ENCODE measurements around the gene LGALSL. TPM values are rescaled to one million over a fixed set of nuclear protein-coding genes. Genes with fewer than 3 reads are reported as not detected.

LGALSL gene
- total RNA-seq, 4 donors from 2014 or later, result 3.8 to 19.6 (median 6.5) TPM

DNA sequence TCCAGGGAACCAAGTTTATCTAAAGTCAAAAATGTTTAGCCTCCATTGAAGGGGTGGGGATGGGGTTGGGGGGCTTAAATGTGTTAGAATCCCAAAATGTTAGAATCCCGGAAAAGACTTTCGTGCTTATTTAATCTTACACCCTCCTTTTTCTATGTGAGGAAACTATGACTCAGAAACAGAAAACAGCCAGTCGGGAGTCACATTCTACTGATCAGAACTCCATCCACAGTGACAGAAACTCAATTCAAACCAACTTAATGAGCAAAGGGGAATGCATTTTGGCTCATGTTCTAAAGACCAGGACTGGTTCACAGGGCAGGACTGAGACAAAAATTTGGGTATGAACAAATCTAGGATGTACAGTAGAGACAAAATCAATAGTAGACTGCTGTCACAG, 38.3 kb downstream of the LGALSL start:
- Histone ChIP-seq H3K9me3 (no peaks in the 10 kb centered on the region), H3K36me3 (no peaks in the 10 kb centered on the region), H3K4me3 (no peak overlapping the region), H3K27me3 (no peaks in the 10 kb centered on the region), H3K4me1 (peaks cover 5 to 12% of the 10 kb centered on the region in 2 donors), H3K27ac (no peak overlapping the region)
- ATAC-seq (no peak), DNase-seq (no peak)
- intact Hi-C loops (cut with DNase I; ENCODE audit: low total_unique reads), result no loop called here
- TF ChIP-seq POLR2A (IDR thresholded peaks at IDR 0.05) (no peak), CTCF (IDR thresholded peaks at IDR 0.05 in 4 of 5, conservative IDR thresholded peaks at IDR 0.05 in 1 of 5) (no peak)
- in situ Hi-C loops (cut with MboI; ENCODE audit: low sequenced_read_pairs in 4 of 4), result loop anchor here in 3 of 4 donors (25.0 kb wide), 2 partner anchors 430 to 455 kb away; no protein-coding TSS in a partner anchor

- no peak for DNase-seq
- H3K4me1 ChIP-seq, result peaks cover 5 to 12% of the 10 kb centered on the region in 2 donors
- in situ Hi-C loops (cut with MboI; ENCODE audit: low sequenced_read_pairs in 4 of 4) (loop anchor here in 3 of 4 donors (25.0 kb wide), 2 partner anchors 431 to 456 kb away; no protein-coding TSS in a partner anchor), intact Hi-C loops (cut with DNase I; ENCODE audit: low total_unique reads) (no loop called here)
- no peaks in the 10 kb centered on the region for H3K36me3 ChIP-seq
- H3K9me3 ChIP-seq, result no peaks in the 10 kb centered on the region
- no peak for TF ChIP-seq POLR2A (IDR thresholded peaks at IDR 0.05)
- no peak for TF ChIP-seq CTCF (IDR thresholded peaks at IDR 0.05 in 4 of 5, conservative IDR thresholded peaks at IDR 0.05 in 1 of 5)
- ATAC-seq, result no peak
- no peak overlapping the region for H3K27ac ChIP-seq
- H3K4me3 ChIP-seq, result no peak overlapping the region
- no peaks in the 10 kb centered on the region for H3K27me3 ChIP-seq
Measured at GRCh38 chr2:64492821-64493220, 38.9 kb downstream of the LGALSL start.

DNA sequence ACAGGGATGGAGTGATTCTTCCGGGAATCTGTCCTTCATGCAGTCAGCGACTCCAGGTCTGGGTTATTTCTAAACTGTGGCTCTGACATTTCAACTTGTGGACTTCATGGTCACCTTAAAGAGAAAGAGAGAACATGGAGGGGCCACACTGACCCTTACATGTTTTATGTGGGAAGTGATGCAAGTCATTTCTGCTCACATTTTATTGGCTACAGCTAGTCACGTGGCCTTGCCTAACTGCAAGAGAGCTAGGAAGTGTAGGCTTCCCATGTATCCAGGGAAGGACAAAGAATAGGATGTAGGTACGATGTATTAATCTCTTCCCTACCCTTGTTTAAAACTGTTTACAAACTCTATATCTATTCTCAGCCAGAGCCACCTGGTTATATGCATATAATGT, 39.8 kb downstream of the LGALSL start:
- Histone ChIP-seq H3K27me3 (no peaks in the 10 kb centered on the region), H3K27ac (no peak overlapping the region), H3K4me3 (no peak overlapping the region), H3K9me3 (no peaks in the 10 kb centered on the region), H3K36me3 (no peaks in the 10 kb centered on the region), H3K4me1 (peaks cover 0 to 6% of the 10 kb centered on the region in 2 donors)
- intact Hi-C loops (cut with DNase I; ENCODE audit: low total_unique reads), result no loop called here
- in situ Hi-C loops (cut with MboI; ENCODE audit: low sequenced_read_pairs in 4 of 4), result loop anchor here in 3 of 4 donors (25.0 kb wide), 2 partner anchors 431 to 456 kb away; no protein-coding TSS in a partner anchor
- TF ChIP-seq POLR2A (IDR thresholded peaks at IDR 0.05) (no peak), CTCF (IDR thresholded peaks at IDR 0.05 in 4 of 5, conservative IDR thresholded peaks at IDR 0.05 in 1 of 5) (no peak)
- ATAC-seq (no peak), DNase-seq (no peak)

DNA sequence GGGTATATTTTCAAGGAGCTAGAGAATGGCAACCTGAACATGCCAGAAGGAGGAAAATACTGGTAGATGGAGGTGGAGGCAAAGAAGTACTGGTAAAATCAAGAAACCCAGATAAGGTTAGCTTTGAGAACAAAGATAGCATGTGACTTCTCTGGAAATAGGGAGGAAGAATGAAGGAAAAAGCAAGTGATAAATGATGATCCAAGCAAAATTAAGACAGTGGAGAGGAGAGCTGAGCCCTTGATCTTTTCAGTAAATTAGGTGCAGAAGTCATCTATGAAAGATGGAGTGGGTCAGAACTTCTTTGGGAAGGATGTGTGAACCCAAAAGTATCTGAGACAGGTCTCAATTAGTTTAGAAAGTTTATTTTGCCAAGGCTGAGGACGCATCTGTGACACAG, 44.5 kb downstream of the LGALSL start:
- H3K36me3 ChIP-seq, result no peaks in the 10 kb centered on the region
- H3K9me3 ChIP-seq, result no peaks in the 10 kb centered on the region
- intact Hi-C loops (cut with DNase I; ENCODE audit: low total_unique reads) (no loop called here), in situ Hi-C loops (cut with MboI; ENCODE audit: low sequenced_read_pairs in 4 of 4) (loop anchor here in 3 of 4 donors (25.0 kb wide), 2 partner anchors 436 to 461 kb away; no protein-coding TSS in a partner anchor)
- H3K4me1 ChIP-seq, result no peaks in the 10 kb centered on the region
- no peak overlapping the region for H3K4me3 ChIP-seq
- DNase-seq (no peak), ATAC-seq (no peak)
- no peaks in the 10 kb centered on the region for H3K27me3 ChIP-seq
- TF ChIP-seq CTCF (IDR thresholded peaks at IDR 0.05 in 4 of 5, conservative IDR thresholded peaks at IDR 0.05 in 1 of 5), result no peak
- TF ChIP-seq POLR2A (IDR thresholded peaks at IDR 0.05), result no peak
- H3K27ac ChIP-seq, result no peak overlapping the region

DNA sequence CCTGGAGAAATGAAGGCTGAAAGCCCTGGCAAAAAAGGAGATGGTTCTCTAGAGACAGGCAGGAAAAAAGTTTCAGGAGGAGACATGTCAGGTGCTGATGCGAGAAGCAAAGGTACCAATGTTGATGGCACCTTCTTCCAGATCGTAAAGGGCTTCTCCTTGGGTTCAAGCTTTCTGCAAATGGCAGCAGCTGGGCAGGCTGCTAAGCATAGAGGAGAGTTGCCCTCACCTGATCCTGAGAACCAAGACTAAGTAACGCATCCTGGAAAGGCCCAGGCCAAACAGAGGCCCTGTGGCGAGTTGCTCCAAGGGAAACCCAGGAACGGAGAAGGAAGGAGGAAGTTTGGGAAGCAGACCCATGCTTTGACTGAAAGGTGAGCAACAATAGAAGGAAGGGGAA, 46.6 kb downstream of the LGALSL start:
- intact Hi-C loops (cut with DNase I; ENCODE audit: low total_unique reads) (no loop called here), in situ Hi-C loops (cut with MboI; ENCODE audit: low sequenced_read_pairs in 4 of 4) (no loop called here)
- Histone ChIP-seq H3K27ac (no peak overlapping the region), H3K4me3 (no peak overlapping the region), H3K4me1 (no peaks in the 10 kb centered on the region), H3K36me3 (no peaks in the 10 kb centered on the region), H3K9me3 (no peaks in the 10 kb centered on the region), H3K27me3 (no peaks in the 10 kb centered on the region)
- TF ChIP-seq POLR2A (IDR thresholded peaks at IDR 0.05) (no peak), CTCF (IDR thresholded peaks at IDR 0.05 in 4 of 5, conservative IDR thresholded peaks at IDR 0.05 in 1 of 5) (no peak)
- ATAC-seq (no peak), DNase-seq (no peak)
